Measurements from ENCODE around the gene ZNF32. TPM values are rescaled to one million over a fixed set of nuclear protein-coding genes. Genes with fewer than 3 reads are reported as not detected.

The ZNF32 gene
- total RNA-seq, 2 experiments from 2014 or later, result 16.5 to 18.0 TPM

- ChIA-PET POLR2A (no interaction called here), CTCF (interaction anchor here (0.7 to 2.6 kb wide), 21 partner anchors 8 to 698 kb away, joined by 3 to 14 read pairs (median 4); no protein-coding TSS in a partner anchor)
- peaks cover 34% of the 10 kb centered on the region for H3K27me3 Mint-ChIP-seq (ENCODE audit: low read depth)
- ATAC-seq, result no peak
- DNase-seq, result no peak
- H3K4me3 Mint-ChIP-seq, result peak overlapping the region; percentile 81
- no peaks in the 10 kb centered on the region for H3K9me3 Mint-ChIP-seq (ENCODE audit: insufficient read depth)
- H3K36me3 Mint-ChIP-seq (ENCODE audit: low read depth), result no peaks in the 10 kb centered on the region
- peaks cover 11% of the 10 kb centered on the region for H3K4me1 Mint-ChIP-seq (ENCODE audit: low read depth)
- H3K27ac Mint-ChIP-seq, result peak overlapping the region; percentile 80
Measured at GRCh38 chr10:43689007-43689491, 40.4 kb upstream of the ZNF32 start.

DNA sequence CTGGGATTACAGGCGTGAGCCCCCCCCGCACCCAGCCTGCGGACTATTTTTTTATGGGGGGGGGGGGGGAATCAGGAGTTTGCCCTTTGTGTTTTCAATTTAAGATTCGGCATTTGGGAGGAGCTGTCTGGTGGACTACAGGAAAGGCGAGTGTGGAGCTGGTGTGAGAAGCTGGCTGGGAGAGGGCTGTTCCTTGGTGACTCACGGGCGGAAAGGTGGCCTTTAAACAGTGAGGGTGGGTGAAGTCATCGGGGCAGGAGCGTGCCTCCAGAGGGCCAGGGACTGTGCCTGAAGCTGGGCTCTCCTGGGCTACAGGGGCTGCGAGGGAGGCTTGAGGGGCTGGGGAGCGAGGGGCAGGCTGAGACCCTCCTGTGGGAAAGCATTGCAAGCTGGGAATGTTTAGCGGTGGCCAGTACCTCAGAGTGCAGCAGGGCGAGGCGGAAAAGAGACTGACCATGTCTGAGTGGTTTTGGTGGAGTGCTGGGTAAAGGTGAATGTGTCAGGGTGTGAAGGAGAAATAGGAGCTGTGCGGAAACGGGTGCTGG lies 39.7 kb upstream of the ZNF32 start:
- peaks cover 11% of the 10 kb centered on the region for H3K4me1 Mint-ChIP-seq (ENCODE audit: low read depth)
- H3K4me3 Mint-ChIP-seq, result peak overlapping the region; percentile 2
- ATAC-seq (no peak), DNase-seq (no peak)
- no peaks in the 10 kb centered on the region for H3K9me3 Mint-ChIP-seq (ENCODE audit: insufficient read depth)
- peaks cover 33% of the 10 kb centered on the region for H3K27me3 Mint-ChIP-seq (ENCODE audit: low read depth)
- no peaks in the 10 kb centered on the region for H3K36me3 Mint-ChIP-seq (ENCODE audit: low read depth)
- no peak overlapping the region for H3K27ac Mint-ChIP-seq
- POLR2A ChIA-PET, result interaction anchor here (0.7 kb wide), 1 partner anchor 1175 kb away, joined by 3 read pairs; no protein-coding TSS in a partner anchor
- CTCF ChIA-PET, result interaction anchor here (1.0 to 1.7 kb wide), 3 partner anchors 17 to 671 kb away, joined by 3 read pairs; no protein-coding TSS in a partner anchor

GRCh38 chr10:43687373-43687772 lies 38.7 kb upstream of the ZNF32 start:
- Mint-ChIP-seq H3K27ac (no peak overlapping the region), H3K9me3 (ENCODE audit: insufficient read depth) (no peaks in the 10 kb centered on the region), H3K4me3 (no peak overlapping the region), H3K4me1 (ENCODE audit: low read depth) (peaks cover 11% of the 10 kb centered on the region), H3K27me3 (ENCODE audit: low read depth) (peaks cover 33% of the 10 kb centered on the region), H3K36me3 (ENCODE audit: low read depth) (no peaks in the 10 kb centered on the region)
- DNase-seq (no peak), ATAC-seq (no peak)
- ChIA-PET CTCF (interaction anchor here (1.0 kb wide), 1 partner anchor 342 kb away, joined by 3 read pairs; no protein-coding TSS in a partner anchor), POLR2A (no interaction called here)

DNA sequence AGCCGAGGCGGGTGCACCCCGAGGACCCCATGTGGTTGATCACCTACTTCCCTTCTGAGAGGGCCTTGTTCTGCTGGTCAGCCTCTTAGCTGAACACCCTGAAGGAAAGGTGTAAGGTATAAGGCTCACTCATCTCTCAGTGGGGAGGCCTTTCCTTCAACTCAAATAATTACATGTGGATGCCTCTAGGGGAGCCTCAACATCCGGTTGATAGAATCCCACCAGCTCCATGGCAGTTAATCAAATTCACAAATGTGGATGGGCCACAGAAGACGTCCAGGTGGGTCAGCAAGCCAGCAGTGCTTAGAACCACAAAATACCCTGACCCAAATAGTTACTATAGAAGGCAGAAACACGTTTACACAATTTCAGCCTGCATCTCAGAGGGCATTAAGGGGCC lies 37.7 kb upstream of the ZNF32 start:
- H3K4me3 Mint-ChIP-seq, result no peak overlapping the region
- peaks cover 32% of the 10 kb centered on the region for H3K27me3 Mint-ChIP-seq (ENCODE audit: low read depth)
- ChIA-PET POLR2A (no interaction called here), CTCF (interaction anchor here (0.7 to 1.3 kb wide), 3 partner anchors 87 to 700 kb away, joined by 3 to 4 read pairs (median 3); no protein-coding TSS in a partner anchor)
- no peaks in the 10 kb centered on the region for H3K9me3 Mint-ChIP-seq (ENCODE audit: insufficient read depth)
- no peak for ATAC-seq
- no peak overlapping the region for H3K27ac Mint-ChIP-seq
- H3K36me3 Mint-ChIP-seq (ENCODE audit: low read depth), result no peaks in the 10 kb centered on the region
- no peak for DNase-seq
- peaks cover 11% of the 10 kb centered on the region for H3K4me1 Mint-ChIP-seq (ENCODE audit: low read depth)

- Mint-ChIP-seq H3K4me1 (ENCODE audit: low read depth) (peaks cover 11% of the 10 kb centered on the region), H3K27ac (no peak overlapping the region), H3K36me3 (ENCODE audit: low read depth) (no peaks in the 10 kb centered on the region), H3K4me3 (no peak overlapping the region), H3K27me3 (ENCODE audit: low read depth) (peaks cover 26% of the 10 kb centered on the region), H3K9me3 (ENCODE audit: insufficient read depth) (no peaks in the 10 kb centered on the region)
- POLR2A ChIA-PET, result no interaction called here
- DNase-seq (no peak), ATAC-seq (no peak)
- CTCF ChIA-PET, result interaction anchor here (0.8 to 1.3 kb wide), 2 partner anchors 9 to 701 kb away, joined by 3 to 4 read pairs; no protein-coding TSS in a partner anchor
Measured at GRCh38 chr10:43685744-43686143, 37.1 kb upstream of the ZNF32 start.

DNA sequence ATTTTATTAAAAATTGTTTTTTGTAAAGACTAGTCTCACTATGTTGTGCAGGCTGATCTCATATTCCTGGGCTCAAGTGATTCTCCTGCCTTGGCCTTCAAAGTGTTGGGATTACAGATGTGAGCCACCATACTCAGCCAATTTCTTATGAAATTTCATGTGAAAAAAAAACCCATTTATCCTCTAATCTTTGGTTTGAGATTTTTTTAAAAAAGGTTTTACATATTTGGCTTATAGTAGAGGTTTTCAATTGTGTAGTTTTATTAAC lies 35.5 kb upstream of the ZNF32 start:
- no peaks in the 10 kb centered on the region for H3K9me3 Mint-ChIP-seq (ENCODE audit: insufficient read depth)

GRCh38 chr10:43683451-43684291 lies 35.0 kb upstream of the ZNF32 start:
- no peak overlapping the region for H3K27ac Mint-ChIP-seq
- CTCF ChIA-PET, result interaction anchor here (0.9 to 3.2 kb wide), 11 partner anchors 10 to 330 kb away, joined by 3 to 12 read pairs (median 3); no protein-coding TSS in a partner anchor
- DNase-seq, result peak; percentile 44

More for the DNA sequence above, 35.5 kb upstream of the ZNF32 start:
- ChIA-PET CTCF (no interaction called here), POLR2A (no interaction called here)
- no peak for DNase-seq
- Mint-ChIP-seq H3K27me3 (ENCODE audit: low read depth) (peaks cover 23% of the 10 kb centered on the region), H3K4me1 (ENCODE audit: low read depth) (no peaks in the 10 kb centered on the region), H3K36me3 (ENCODE audit: low read depth) (no peaks in the 10 kb centered on the region), H3K27ac (no peak overlapping the region), H3K4me3 (no peak overlapping the region)
- no peak for ATAC-seq

DNA sequence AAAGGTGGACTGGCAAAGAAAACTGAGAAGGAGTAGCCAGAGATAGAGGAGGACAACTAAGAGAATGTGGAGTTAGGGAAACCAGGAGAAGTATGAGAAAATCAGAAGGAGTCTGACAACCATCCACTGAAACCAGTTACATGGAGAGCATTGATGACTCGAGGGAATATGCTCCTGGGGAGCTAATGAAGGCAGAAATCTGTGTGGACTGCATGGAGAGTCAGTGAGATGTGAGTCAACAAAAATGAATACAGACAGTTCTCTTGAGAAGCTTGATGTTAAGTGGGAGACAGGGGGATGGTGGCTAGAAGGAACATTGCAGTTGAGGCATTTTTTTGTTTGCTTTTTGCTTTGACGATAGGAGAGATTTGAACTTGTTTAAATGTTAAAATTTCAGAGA lies 34.3 kb upstream of the ZNF32 start:
- ChIA-PET CTCF (interaction anchor here (0.9 to 3.2 kb wide), 11 partner anchors 9 to 331 kb away, joined by 3 to 12 read pairs (median 3); no protein-coding TSS in a partner anchor), POLR2A (no interaction called here)
- ATAC-seq (no peak), DNase-seq (no peak)
- no peak overlapping the region for H3K4me3 Mint-ChIP-seq
- H3K27ac Mint-ChIP-seq, result no peak overlapping the region
- no peaks in the 10 kb centered on the region for H3K4me1 Mint-ChIP-seq (ENCODE audit: low read depth)
- H3K36me3 Mint-ChIP-seq (ENCODE audit: low read depth), result no peaks in the 10 kb centered on the region
- H3K27me3 Mint-ChIP-seq (ENCODE audit: low read depth), result peaks cover 26% of the 10 kb centered on the region
- H3K9me3 Mint-ChIP-seq (ENCODE audit: insufficient read depth), result no peaks in the 10 kb centered on the region

More at GRCh38 chr10:43683451-43684291, 35.0 kb upstream of the ZNF32 start:
- H3K4me3 Mint-ChIP-seq, result no peak overlapping the region
- no peaks in the 10 kb centered on the region for H3K4me1 Mint-ChIP-seq (ENCODE audit: low read depth)
- ATAC-seq, result peak; percentile 65
- no peaks in the 10 kb centered on the region for H3K36me3 Mint-ChIP-seq (ENCODE audit: low read depth)
- peaks cover 24% of the 10 kb centered on the region for H3K27me3 Mint-ChIP-seq (ENCODE audit: low read depth)
- POLR2A ChIA-PET, result no interaction called here
- no peaks in the 10 kb centered on the region for H3K9me3 Mint-ChIP-seq (ENCODE audit: insufficient read depth)

- DNase-seq (no peak), ATAC-seq (no peak)
- CTCF ChIA-PET, result interaction anchor here (1.4 to 3.2 kb wide), 2 partner anchors 8 to 11 kb away, joined by 5 to 12 read pairs; no protein-coding TSS in a partner anchor
- POLR2A ChIA-PET, result no interaction called here
- no peaks in the 10 kb centered on the region for H3K4me1 Mint-ChIP-seq (ENCODE audit: low read depth)
- no peaks in the 10 kb centered on the region for H3K9me3 Mint-ChIP-seq (ENCODE audit: insufficient read depth)
- H3K27me3 Mint-ChIP-seq (ENCODE audit: low read depth), result peaks cover 26% of the 10 kb centered on the region
- H3K27ac Mint-ChIP-seq, result no peak overlapping the region
- H3K4me3 Mint-ChIP-seq, result no peak overlapping the region
- no peaks in the 10 kb centered on the region for H3K36me3 Mint-ChIP-seq (ENCODE audit: low read depth)
Measured at GRCh38 chr10:43681721-43682120, 33.0 kb upstream of the ZNF32 start.

GRCh38 chr10:43681220-43681619 lies 32.5 kb upstream of the ZNF32 start:
- Mint-ChIP-seq H3K27me3 (ENCODE audit: low read depth) (peaks cover 26% of the 10 kb centered on the region), H3K9me3 (ENCODE audit: insufficient read depth) (no peaks in the 10 kb centered on the region), H3K4me1 (ENCODE audit: low read depth) (no peaks in the 10 kb centered on the region), H3K36me3 (ENCODE audit: low read depth) (no peaks in the 10 kb centered on the region), H3K4me3 (no peak overlapping the region), H3K27ac (no peak overlapping the region)
- ATAC-seq (no peak), DNase-seq (no peak)
- ChIA-PET CTCF (interaction anchor here (1.4 to 3.2 kb wide), 2 partner anchors 9 to 11 kb away, joined by 5 to 12 read pairs; no protein-coding TSS in a partner anchor), POLR2A (no interaction called here)

DNA sequence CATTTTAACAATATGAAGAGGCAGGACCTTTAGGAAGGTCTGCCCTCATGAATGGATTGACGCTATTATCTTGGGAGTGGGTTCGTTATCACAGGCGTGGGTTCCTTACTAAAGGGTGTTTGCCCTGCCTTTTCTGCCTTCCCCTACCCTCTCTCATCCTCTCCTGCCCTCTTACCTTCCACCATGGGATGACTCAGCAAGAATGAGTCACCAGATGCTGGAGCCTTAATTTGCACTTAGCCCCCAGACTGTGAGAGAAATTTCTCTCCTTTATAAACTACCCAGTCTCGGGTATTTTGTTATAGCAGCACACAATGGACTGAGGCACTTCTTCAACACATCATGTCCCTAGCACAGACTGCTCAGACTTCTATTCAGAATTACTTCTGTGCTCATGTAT lies 31.4 kb upstream of the ZNF32 start:
- Mint-ChIP-seq H3K4me1 (ENCODE audit: low read depth) (no peaks in the 10 kb centered on the region), H3K36me3 (ENCODE audit: low read depth) (no peaks in the 10 kb centered on the region), H3K9me3 (ENCODE audit: insufficient read depth) (no peaks in the 10 kb centered on the region), H3K4me3 (no peak overlapping the region), H3K27ac (no peak overlapping the region), H3K27me3 (ENCODE audit: low read depth) (peaks cover 26% of the 10 kb centered on the region)
- ChIA-PET CTCF (interaction anchor here (1.0 kb wide), 1 partner anchor 707 kb away, joined by 3 read pairs; no protein-coding TSS in a partner anchor), POLR2A (no interaction called here)
- DNase-seq (no peak), ATAC-seq (no peak)

GRCh38 chr10:43679509-43679908 lies 30.8 kb upstream of the ZNF32 start:
- ChIA-PET POLR2A (no interaction called here), CTCF (no interaction called here)
- H3K27me3 Mint-ChIP-seq (ENCODE audit: low read depth), result peaks cover 28% of the 10 kb centered on the region
- no peaks in the 10 kb centered on the region for H3K4me1 Mint-ChIP-seq (ENCODE audit: low read depth)
- DNase-seq (no peak), ATAC-seq (no peak)
- H3K4me3 Mint-ChIP-seq, result no peak overlapping the region
- H3K27ac Mint-ChIP-seq, result no peak overlapping the region
- no peaks in the 10 kb centered on the region for H3K36me3 Mint-ChIP-seq (ENCODE audit: low read depth)
- no peaks in the 10 kb centered on the region for H3K9me3 Mint-ChIP-seq (ENCODE audit: insufficient read depth)

All from activated CD8-positive, alpha-beta T cell treated with anti-CD3 and anti-CD28 coated beads, Interleukin-2, amount 10 ng/mL, durations not matched to agents 7 days and 5 days (primary cell).